HepG2 (cell line): ENCODE results near the gene RPEL1. TPM values are rescaled to one million over a fixed set of nuclear protein-coding genes. Genes with fewer than 3 reads are reported as not detected.

ENCODE experiments used
- CBX1 ChIP-seq: IDR thresholded peaks from one replicate; pipeline ENCODE4 v1.6.1; 2016; ENCODE audit warnings: antibody characterized with exemption, low read depth
- CHD2 ChIP-seq: IDR thresholded peaks from 2 replicates; pipeline ENCODE4 v1.6.1; 2011; ENCODE audit warnings: low read depth, low read length, improper control_type of control experiment
- FOXA1 ChIP-seq, 2 experiments: fragments of 450-650 bp in 1 of 2; sonication (generic) in 1 of 2; formaldehyde crosslinking in 1 of 2; IDR thresholded peaks; 2 replicates each; pipeline versions ENCODE4 v1.4.0 to v1.6.1; 2016 to 2020; ENCODE audit warnings: missing genetic modification reagents in 1 of 2
- FOXP1 ChIP-seq, 2 experiments: fragments of 450-650 bp in 1 of 2; IDR thresholded peaks; 2 replicates each; pipeline ENCODE4 v1.6.1; 2017 to 2018; ENCODE audit warnings: antibody characterized with exemption in 1 of 2
- GABPA ChIP-seq, 2 experiments: IDR thresholded peaks; 2 replicates each; pipeline ENCODE4 v1.6.1; 2011 to 2016; ENCODE audit warnings: low read depth in 2 of 2, low read length in 1 of 2, missing biosample characterization in 1 of 2, missing genetic modification characterization in 1 of 2
- GATAD1 ChIP-seq: IDR thresholded peaks from 2 replicates; pipeline ENCODE4 v1.6.1; 2016; ENCODE audit warnings: missing genetic modification reagents, missing compliant biosample characterization
- HDAC1 ChIP-seq: sonication (generic); formaldehyde crosslinking; IDR thresholded peaks from 2 replicates; pipeline ENCODE4 v1.5.1; 2020; ENCODE audit warnings: mild to moderate bottlenecking, missing genetic modification reagents
- HMGA1 ChIP-seq: sonication (generic); formaldehyde crosslinking; conservative IDR thresholded peaks from 2 replicates; pipeline ENCODE4 v1.4.0; 2020; ENCODE audit warnings: missing genetic modification reagents
- MEIS2 ChIP-seq: sonication (generic); formaldehyde crosslinking; IDR thresholded peaks from 2 replicates; pipeline ENCODE4 v1.9.0; 2021; ENCODE audit warnings: mild to moderate bottlenecking, missing genetic modification reagents
- MIER2 ChIP-seq: IDR thresholded peaks from 2 replicates; pipeline ENCODE4 v1.6.1; 2016; ENCODE audit warnings: missing biosample characterization, missing genetic modification reagents
- MIXL1 ChIP-seq: IDR thresholded peaks from 2 replicates; pipeline ENCODE4 v1.6.1; 2016
- MTF2 ChIP-seq: sonication (generic); formaldehyde crosslinking; IDR thresholded peaks from 2 replicates; pipeline ENCODE4 v1.5.0; 2020; ENCODE audit warnings: missing genetic modification reagents, borderline replicate concordance
- NONO ChIP-seq, 2 experiments: fragments of 450-650 bp in 1 of 2; sonication (generic) in 1 of 2; formaldehyde crosslinking in 1 of 2; IDR thresholded peaks in 1 of 2; conservative IDR thresholded peaks in 1 of 2; 2 replicates each; pipeline versions ENCODE4 v1.6.1 to v1.8.0; 2017 to 2022; ENCODE audit warnings: mild to moderate bottlenecking in 1 of 2, missing genetic modification reagents in 1 of 2, moderate library complexity in 1 of 2
- ONECUT2 ChIP-seq: sonication (generic); formaldehyde crosslinking; IDR thresholded peaks from 2 replicates; pipeline ENCODE4 v1.4.0; 2020; ENCODE audit warnings: missing genetic modification reagents
- RBFOX2 ChIP-seq: fragments of 200-400 bp; formaldehyde crosslinking; IDR thresholded peaks from 2 replicates; pipeline ENCODE4 v1.6.1; 2017; ENCODE audit warnings: low read depth, mild to moderate bottlenecking, low read length
- SIX1 ChIP-seq: sonication (generic); formaldehyde crosslinking; IDR thresholded peaks from 2 replicates; pipeline ENCODE4 v1.4.0; 2020; ENCODE audit warnings: missing genetic modification reagents, borderline replicate concordance
- SOX13 ChIP-seq, 3 experiments: fragments of 450-650 bp in 1 of 3; sonication (generic) in 1 of 3; formaldehyde crosslinking in 1 of 3; IDR thresholded peaks in 2 of 3; conservative IDR thresholded peaks in 1 of 3; 2 replicates each; pipeline versions ENCODE4 v1.5.0 to v1.6.1; 2016 to 2020; ENCODE audit warnings: antibody characterized with exemption in 1 of 3, mild to moderate bottlenecking in 1 of 3, missing compliant biosample characterization in 1 of 3, missing genetic modification reagents in 1 of 3, moderate library complexity in 1 of 3
- SOX6 ChIP-seq, 2 experiments: fragments of 450-650 bp in 1 of 2; sonication (generic) in 1 of 2; formaldehyde crosslinking in 1 of 2; IDR thresholded peaks; 2 replicates each; pipeline versions ENCODE4 v1.4.0 to v1.6.1; 2017 to 2020; ENCODE audit warnings: antibody characterized with exemption in 1 of 2, mild to moderate bottlenecking in 1 of 2, missing genetic modification reagents in 1 of 2
- YEATS2 ChIP-seq: sonication (generic); formaldehyde crosslinking; IDR thresholded peaks from 2 replicates; pipeline ENCODE4 v1.4.0; 2020; ENCODE audit warnings: missing genetic modification reagents, borderline replicate concordance
- ZBTB21 ChIP-seq: sonication (generic); formaldehyde crosslinking; IDR thresholded peaks from 2 replicates; pipeline ENCODE4 v1.4.0; 2020; ENCODE audit warnings: missing genetic modification reagents
- ZNF572 ChIP-seq: sonication (generic); formaldehyde crosslinking; IDR thresholded peaks from 2 replicates; pipeline ENCODE4 v1.5.1; 2020; ENCODE audit warnings: mild to moderate bottlenecking, missing genetic modification reagents
- ZNF660 ChIP-seq: sonication (generic); formaldehyde crosslinking; IDR thresholded peaks from 2 replicates; pipeline ENCODE4 v1.5.1; 2020; ENCODE audit warnings: mild to moderate bottlenecking, low read depth, missing genetic modification reagents, borderline replicate concordance
- ZNF75D ChIP-seq: sonication (generic); formaldehyde crosslinking; IDR thresholded peaks from 2 replicates; pipeline ENCODE4 v1.8.1; 2023; ENCODE audit warnings: missing genetic modification reagents, mild to moderate bottlenecking, borderline replicate concordance
- ZNF839 ChIP-seq: sonication (generic); formaldehyde crosslinking; IDR thresholded peaks from 2 replicates; pipeline ENCODE4 v1.4.0; 2020; ENCODE audit warnings: missing genetic modification reagents, mild to moderate bottlenecking, borderline replicate concordance
- ZSCAN30 ChIP-seq: sonication (generic); formaldehyde crosslinking; IDR thresholded peaks from 2 replicates; pipeline ENCODE4 v1.5.0; 2020; ENCODE audit warnings: mild to moderate bottlenecking, missing genetic modification reagents
- polyA plus RNA-seq, 8 experiments: library from polyadenylated mRNA; depleted of rRNA in 3 of 8; stranded (reverse) in 7 of 8; unstranded in 1 of 8; fragments of >200 nt; fragmentation: Illumina TruSeq in 4 of 8; extraction: Trizol in 4 of 8; gene quantifications; 2 replicates each; pipeline versions ENCODE4 v1.2.1 to v1.2.3, GENCODE V29; 2011 to 2016; ENCODE audit warnings: low read depth in 4 of 8, missing spikeins in 1 of 8, mixed read lengths in 1 of 8; ENCODE audit not compliant: insufficient read depth in 1 of 8
- total RNA-seq, 5 experiments: library from RNA; depleted of rRNA; stranded (reverse); fragments of >200 nt; fragmentation: Illumina TruSeq; extraction: Trizol; gene quantifications; 2 replicates each; pipeline ENCODE4 v1.2.3, GENCODE V29; 2016; ENCODE audit warnings: low read depth in 1 of 5
- TF ChIP-seq, protein P1 (sequence below): sonication (generic); formaldehyde crosslinking; IDR thresholded peaks from 2 replicates; pipeline ENCODE4 v1.5.1; 2020; ENCODE audit warnings: mild to moderate bottlenecking, missing genetic modification reagents, borderline replicate concordance

RPEL1 gene
- total and polyA plus RNA-seq, 2 of the 13 experiments (the other 11 are each of a cell fraction or from before 2014, with no cell fraction given), result 0.04 to 0.07 TPM

DNA sequence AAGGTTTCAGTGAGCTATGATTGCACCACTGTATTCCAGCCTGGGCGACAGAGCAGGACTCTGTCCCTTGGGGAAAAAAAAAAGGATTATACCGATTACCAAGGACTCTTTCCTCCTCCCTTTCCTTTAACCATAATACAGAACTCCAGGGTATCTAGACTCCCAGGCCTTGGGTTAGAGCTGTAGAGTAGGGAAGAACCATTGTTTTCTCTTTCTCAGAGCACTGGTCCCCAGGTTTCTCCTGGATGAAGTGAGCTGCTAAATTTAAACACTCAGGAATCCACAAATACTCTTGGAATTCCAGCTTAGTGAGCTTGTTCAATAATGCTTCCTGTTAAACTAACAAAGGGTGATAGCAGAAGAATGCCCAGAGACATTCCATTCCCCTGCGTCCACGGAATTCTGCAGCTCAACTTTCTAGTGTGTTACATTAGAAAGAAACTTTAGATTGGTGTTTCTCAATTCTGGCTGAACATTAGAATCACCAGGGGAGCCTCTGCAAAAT lies 14.6 kb upstream of the RPEL1 start (continued):
- TF ChIP-seq ZBTB21 (CRISPR knock-in tag), result no peak
- TF ChIP-seq NONO (IDR thresholded peaks at IDR 0.05), result no peak
- 0 out of 2 replicates have a peak, but pooled peaks have one; percentile 30 for TF ChIP-seq NONO (CRISPR knock-in tag; conservative IDR thresholded peaks at IDR 0.05)
- TF ChIP-seq, protein P1, sequence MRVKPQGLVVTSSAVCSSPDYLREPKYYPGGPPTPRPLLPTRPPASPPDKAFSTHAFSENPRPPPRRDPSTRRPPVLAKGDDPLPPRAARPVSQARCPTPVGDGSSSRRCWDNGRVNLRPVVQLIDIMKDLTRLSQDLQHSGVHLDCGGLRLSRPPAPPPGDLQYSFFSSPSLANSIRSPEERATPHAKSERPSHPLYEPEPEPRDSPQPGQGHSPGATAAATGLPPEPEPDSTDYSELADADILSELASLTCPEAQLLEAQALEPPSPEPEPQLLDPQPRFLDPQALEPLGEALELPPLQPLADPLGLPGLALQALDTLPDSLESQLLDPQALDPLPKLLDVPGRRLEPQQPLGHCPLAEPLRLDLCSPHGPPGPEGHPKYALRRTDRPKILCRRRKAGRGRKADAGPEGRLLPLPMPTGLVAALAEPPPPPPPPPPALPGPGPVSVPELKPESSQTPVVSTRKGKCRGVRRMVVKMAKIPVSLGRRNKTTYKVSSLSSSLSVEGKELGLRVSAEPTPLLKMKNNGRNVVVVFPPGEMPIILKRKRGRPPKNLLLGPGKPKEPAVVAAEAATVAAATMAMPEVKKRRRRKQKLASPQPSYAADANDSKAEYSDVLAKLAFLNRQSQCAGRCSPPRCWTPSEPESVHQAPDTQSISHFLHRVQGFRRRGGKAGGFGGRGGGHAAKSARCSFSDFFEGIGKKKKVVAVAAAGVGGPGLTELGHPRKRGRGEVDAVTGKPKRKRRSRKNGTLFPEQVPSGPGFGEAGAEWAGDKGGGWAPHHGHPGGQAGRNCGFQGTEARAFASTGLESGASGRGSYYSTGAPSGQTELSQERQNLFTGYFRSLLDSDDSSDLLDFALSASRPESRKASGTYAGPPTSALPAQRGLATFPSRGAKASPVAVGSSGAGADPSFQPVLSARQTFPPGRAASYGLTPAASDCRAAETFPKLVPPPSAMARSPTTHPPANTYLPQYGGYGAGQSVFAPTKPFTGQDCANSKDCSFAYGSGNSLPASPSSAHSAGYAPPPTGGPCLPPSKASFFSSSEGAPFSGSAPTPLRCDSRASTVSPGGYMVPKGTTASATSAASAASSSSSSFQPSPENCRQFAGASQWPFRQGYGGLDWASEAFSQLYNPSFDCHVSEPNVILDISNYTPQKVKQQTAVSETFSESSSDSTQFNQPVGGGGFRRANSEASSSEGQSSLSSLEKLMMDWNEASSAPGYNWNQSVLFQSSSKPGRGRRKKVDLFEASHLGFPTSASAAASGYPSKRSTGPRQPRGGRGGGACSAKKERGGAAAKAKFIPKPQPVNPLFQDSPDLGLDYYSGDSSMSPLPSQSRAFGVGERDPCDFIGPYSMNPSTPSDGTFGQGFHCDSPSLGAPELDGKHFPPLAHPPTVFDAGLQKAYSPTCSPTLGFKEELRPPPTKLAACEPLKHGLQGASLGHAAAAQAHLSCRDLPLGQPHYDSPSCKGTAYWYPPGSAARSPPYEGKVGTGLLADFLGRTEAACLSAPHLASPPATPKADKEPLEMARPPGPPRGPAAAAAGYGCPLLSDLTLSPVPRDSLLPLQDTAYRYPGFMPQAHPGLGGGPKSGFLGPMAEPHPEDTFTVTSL (CRISPR knock-in tag), result peak; percentile 32; the same call in 1 of the 2 replicates
- no peak for TF ChIP-seq HMGA1
- TF ChIP-seq SOX13 (IDR thresholded peaks at IDR 0.05), result peak; percentile 62
- TF ChIP-seq SOX13 (CRISPR knock-in tag; conservative IDR thresholded peaks at IDR 0.05 in 1 of 2, IDR thresholded peaks at IDR 0.05 in 1 of 2), result peak in 1 of 2 experiments; percentile 93; a peak in 2 of 4 replicates
- TF ChIP-seq ZNF572 (CRISPR knock-in tag), result no peak
- TF ChIP-seq MTF2, result no peak
- TF ChIP-seq SOX6 (IDR thresholded peaks at IDR 0.05), result no peak
- TF ChIP-seq SOX6 (CRISPR knock-in tag; IDR thresholded peaks at IDR 0.05), result peak; percentile 91
- no peak for TF ChIP-seq GABPA (IDR thresholded peaks at IDR 0.05; ENCODE audit: low read depth, low read length)
- TF ChIP-seq GABPA (CRISPR knock-in tag; IDR thresholded peaks at IDR 0.05; ENCODE audit: low read depth), result no peak
- TF ChIP-seq FOXP1 (IDR thresholded peaks at IDR 0.05), result no peak
- 0 out of 2 replicates have a peak, but pooled peaks have one; percentile 28 for TF ChIP-seq FOXP1 (CRISPR knock-in tag; IDR thresholded peaks at IDR 0.05)
- peak; percentile 59; the same call in 1 of the 2 replicates for TF ChIP-seq HDAC1
- 0 out of 2 replicates have a peak, but pooled peaks have one; percentile 36 for TF ChIP-seq MIXL1 (CRISPR knock-in tag)
- TF ChIP-seq YEATS2 (CRISPR knock-in tag), result no peak
- no peak for TF ChIP-seq CBX1
- no peak for TF ChIP-seq MIER2
- TF ChIP-seq FOXA1 (IDR thresholded peaks at IDR 0.05), result 0 out of 2 replicates have a peak, but pooled peaks have one; percentile 38
- TF ChIP-seq FOXA1 (CRISPR knock-in tag; IDR thresholded peaks at IDR 0.05), result peak; percentile 66
- no peak for TF ChIP-seq MEIS2 (CRISPR knock-in tag)
- no peak for TF ChIP-seq ZSCAN30
- 0 out of 2 replicates have a peak, but pooled peaks have one; percentile 24 for TF ChIP-seq GATAD1
- no peak for TF ChIP-seq ZNF660 (CRISPR knock-in tag)
- TF ChIP-seq CHD2, result no peak
- TF ChIP-seq ONECUT2 (CRISPR knock-in tag), result peak; percentile 57; the same call in 1 of the 2 replicates
- TF ChIP-seq SIX1 (CRISPR knock-in tag), result peak; percentile 64; the same call in 1 of the 2 replicates
- no peak for TF ChIP-seq ZNF75D
- TF ChIP-seq ZNF839 (CRISPR knock-in tag), result no peak
- TF ChIP-seq RBFOX2, result no peak
